GM19452 (cell line): Measurements from ENCODE around the gene ZNF283.

Experiments used
- ATAC-seq: cut with Tn5 transposase; IDR thresholded peaks from one replicate; pipeline ENCODE4 v1.9.1; 2021; ENCODE audit not compliant: unreplicated experiment

ZNF283 gene

GRCh38 chr19:43826787-43827754 lies at the start of gene ZNF283:
Gene ZNF283, plus strand, starts transcription at chr19:43827321. Its CDS starts 6,184 bp downstream, at chr19:43833505.
- no peak for ATAC-seq

GRCh38 chr19:43778651-43779050 lies 48.5 kb upstream of the ZNF283 start:
- no peak for ATAC-seq

DNA sequence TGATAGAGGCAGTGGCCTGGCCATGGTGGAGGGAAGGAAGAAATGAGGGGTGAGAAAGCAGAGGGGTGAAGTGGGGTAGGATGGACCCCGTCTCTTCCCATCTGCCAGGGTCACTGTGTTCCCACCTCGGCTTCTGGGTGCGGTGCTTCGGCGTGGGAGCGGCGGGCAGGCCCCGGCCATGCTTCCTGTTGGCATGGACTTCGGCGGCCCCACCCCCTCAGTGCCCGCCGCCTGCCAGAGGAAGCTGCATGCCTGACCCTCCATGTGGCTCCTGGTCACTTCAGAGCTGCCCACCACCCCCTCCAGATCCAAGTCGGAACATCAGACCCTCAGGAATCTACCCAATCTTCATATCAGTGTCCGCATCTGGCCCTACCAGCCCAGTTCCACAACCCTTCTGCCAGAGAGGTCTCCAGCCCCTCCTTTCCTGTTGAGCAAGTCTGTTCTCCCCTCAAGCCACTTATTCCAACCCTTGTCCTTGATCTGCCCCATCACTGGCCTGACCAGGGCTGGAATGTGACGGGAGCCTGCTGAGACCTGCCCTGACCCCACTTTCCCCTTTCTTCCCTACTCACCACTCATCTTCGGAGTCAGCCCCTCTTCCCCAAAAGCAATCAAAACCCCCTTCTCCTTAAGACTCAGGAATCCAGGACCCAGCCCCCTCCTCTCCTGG lies 47.8 kb upstream of the ZNF283 start:
- no peak for ATAC-seq

GRCh38 chr19:43779820-43780219 lies 47.3 kb upstream of the ZNF283 start:
- no peak for ATAC-seq

DNA sequence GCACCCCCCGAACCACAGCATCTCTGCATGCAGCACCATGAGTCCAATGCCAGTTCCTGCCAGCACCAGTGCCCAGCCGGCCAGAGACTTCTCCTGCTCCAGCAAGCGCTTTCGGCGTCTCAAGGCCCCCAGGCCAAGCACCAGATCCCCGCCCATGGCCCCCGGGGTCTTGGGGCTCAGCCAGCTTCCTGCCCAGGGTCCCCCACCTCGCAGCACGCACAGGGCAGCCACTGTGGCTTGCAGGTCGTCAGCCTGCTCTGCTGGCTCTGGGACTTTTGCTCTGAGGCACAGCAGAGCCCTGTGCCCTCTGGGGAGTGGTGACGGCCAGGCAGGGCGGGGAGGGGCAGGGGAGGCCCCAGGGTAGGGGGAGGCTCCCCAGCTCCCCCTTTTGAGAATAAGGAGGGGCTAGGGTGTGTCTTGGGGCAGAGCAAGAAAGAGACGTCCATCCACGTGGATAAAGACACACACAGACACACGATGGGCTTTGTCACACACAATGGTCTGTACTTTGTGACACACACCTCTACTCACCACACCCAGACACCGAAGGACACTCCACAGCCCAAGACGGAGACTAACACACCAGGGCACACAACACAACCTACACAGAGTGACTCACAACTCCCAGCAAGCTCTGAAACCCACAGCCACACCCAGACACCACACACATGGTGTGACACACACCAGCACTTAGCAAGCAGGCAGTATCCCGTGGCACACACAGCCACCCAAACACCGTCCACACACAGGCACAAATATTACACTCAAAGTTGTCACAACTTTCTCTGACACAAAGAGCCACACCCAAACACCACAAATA lies 46.2 kb upstream of the ZNF283 start, which contains the start of gene KCNN4:
KCNN4 (minus strand) TSS at position 268 of the 820 bp plus-strand sequence; CDS start at position 156, 112 bp downstream.
- peak; percentile 40 for ATAC-seq

GRCh38 chr19:43781630-43782310 lies 45.4 kb upstream of the ZNF283 start:
- no peak for ATAC-seq

GRCh38 chr19:43782311-43782660 lies 44.8 kb upstream of the ZNF283 start:
- ATAC-seq = no peak

DNA sequence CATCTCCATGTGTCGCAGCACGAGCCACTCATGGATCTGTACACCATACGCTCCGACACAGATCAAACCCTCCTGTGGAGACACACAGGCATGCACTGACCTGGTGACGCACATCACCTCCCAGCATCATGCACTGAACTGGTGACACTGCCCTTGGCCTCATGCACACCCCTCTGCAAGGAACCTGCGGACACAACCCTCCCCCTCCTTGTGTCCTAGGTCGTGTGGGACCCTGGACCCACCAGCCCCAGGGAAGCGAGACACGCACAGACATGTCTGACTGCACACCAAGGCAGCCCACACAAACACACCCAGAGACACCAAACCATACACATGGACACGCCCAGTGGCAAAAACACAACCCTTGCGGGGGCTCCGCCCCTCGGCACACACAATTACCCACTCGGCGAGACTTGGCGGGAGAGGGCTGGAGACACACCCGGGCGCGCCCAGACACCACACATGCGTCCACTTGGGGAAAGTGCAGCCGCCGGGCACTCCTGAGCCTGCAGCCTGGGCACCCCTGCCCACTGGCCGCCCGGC lies 44.4 kb upstream of the ZNF283 start:
- ATAC-seq = no peak

GRCh38 chr19:43783636-43784035 lies 43.5 kb upstream of the ZNF283 start:
- no peak for ATAC-seq

DNA sequence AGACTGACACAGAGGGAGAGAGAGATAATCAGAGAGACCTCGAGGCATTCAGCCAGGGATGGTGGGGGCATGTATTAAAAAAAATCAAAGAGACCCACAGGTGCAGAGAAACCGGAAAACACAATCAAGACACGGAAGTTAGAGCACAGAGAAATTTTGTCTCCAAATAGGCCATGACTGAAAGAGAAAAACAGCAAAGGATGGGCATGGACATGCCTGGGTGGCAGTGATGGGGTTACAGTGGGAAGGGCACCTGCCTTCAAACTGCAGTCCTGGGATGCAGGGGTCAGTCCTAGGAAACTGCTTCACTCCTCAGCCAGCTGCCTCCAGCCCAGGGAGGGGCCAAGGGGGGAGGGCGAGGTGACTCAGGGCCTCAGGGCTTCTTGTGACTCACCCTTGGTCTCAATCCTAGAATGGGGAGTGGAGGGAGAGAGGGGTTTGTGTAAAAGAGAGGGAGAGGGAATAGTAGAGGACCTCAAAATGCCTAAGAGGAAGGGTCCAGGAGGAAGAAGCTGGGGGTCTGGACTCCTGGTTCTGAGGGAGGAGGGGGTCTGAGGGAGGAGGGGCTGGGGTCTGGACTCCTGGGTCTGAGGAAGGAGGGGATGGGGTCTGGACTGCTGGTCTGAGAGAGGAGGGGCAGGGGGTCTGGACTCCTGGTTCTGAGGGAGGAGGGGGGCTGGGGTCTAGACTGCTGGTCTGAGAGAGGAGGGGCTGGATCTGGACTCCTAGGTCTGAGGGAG lies 42.7 kb upstream of the ZNF283 start:
- ATAC-seq = no peak

- peak; percentile 43 for ATAC-seq
These were observed 41.9 kb upstream of the ZNF283 start for GRCh38 chr19:43784981-43785808.

DNA sequence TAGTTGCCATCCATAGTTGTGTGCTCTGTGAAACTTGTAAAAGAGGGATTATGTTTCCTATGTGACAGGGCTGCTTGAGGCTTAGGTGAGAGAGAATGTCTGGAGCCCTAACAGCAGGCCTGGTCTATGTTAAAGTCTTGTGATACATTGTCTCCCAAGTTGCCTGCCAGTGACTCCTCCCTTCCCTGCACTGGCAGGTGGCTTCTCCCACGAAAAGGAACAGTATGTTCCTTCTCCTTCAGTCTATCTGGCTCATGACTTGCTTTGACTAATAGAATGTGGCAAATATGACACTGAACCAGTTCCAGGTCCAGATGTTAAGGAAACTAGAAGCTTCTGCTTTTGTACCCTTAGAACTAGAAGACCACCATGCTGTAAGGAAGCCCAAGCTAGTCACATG lies 40.5 kb upstream of the ZNF283 start:
- no peak for ATAC-seq

- no peak for ATAC-seq
These were observed 38.1 kb upstream of the ZNF283 start for GRCh38 chr19:43789029-43789428.

DNA sequence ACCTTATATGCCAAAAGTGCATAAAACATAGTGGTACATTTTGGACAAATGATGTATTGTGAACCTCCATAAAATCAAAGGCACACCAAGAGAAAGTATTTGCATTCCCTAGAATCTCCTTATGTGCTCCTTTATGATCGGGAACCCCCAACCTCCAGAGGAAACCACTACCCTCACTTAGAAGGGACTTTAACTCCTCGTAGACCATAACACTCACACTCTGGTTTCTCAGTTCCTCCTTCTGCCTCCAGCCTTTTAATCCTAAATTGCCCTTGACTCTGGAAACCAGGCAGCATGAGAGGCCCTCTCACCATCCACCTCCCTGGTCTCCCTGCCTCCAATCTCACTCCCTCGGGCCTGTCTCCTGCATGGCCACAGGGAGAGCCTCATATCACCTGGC lies 36.5 kb upstream of the ZNF283 start:
- no peak for ATAC-seq

DNA sequence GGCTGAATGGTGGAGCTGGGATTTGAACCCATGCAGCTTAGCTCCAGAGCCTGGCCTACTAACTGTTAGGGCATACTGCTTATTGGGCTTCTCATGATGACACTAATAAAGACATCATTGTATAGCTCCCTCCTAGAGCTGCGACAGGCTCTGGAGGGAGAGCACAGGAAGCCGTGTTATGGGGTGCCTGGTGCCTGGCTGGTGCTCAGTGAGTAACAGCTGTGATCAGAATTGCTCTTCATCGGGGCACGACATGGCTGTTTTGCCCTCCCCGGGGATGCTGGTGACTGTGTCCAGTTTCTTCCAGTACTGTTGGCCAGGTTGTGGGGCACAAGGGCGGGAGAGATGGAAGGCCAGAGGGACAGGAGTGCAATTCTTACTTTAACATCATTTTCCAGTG lies 30.0 kb upstream of the ZNF283 start:
- ATAC-seq = no peak

DNA sequence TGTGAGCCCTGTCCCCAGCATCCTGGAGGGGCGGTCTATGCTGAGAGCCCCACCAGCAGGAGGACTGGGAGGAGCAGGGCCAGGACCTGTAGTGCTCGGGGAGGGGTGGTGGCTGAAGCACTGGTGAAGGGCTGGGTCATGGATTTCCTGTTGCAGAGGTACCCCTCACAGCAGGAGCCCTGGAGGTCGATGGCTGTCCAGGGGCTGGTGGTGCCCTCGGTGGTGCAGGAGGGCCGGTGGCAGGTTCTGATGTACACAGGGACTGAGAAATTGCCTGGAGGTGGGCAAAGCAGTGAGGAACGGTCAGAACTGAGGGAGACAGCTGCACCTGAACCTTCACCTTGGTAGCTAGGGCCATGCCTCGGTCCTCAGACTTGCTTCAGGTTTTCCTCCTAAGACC lies 29.6 kb upstream of the ZNF283 start:
- ATAC-seq = no peak

- ATAC-seq = no peak
These were observed 29.0 kb upstream of the ZNF283 start for GRCh38 chr19:43798026-43798545.

- ATAC-seq = no peak
These were observed 28.3 kb upstream of the ZNF283 start for GRCh38 chr19:43798546-43799409.
